Astrocyte of the cerebellum (primary cell): ENCODE results near the gene TFEB.

ENCODE experiments used
- DNase-seq: peaks from one replicate; pipeline ENCODE4 v3.0.0-alpha.2; 2011; ENCODE audit warnings: low read depth
- H3K4me3 ChIP-seq: 2 replicates; pipeline ENCODE4 v1.5.1; 2011; ENCODE audit warnings: mild to moderate bottlenecking, low read depth, low read length, moderate library complexity
- in situ Hi-C: cut with HindIII; loops from 2 replicates; pipeline ENCODE4 v1.10.0; 2017; ENCODE audit warnings: low sequenced_read_pairs
- TF ChIP-seq, protein P1 (sequence below): IDR thresholded peaks from 2 replicates; pipeline ENCODE4 v1.5.1; 2012; ENCODE audit warnings: low read length, low read depth, moderate library complexity, mild to moderate bottlenecking; ENCODE audit errors: missing control alignments

The TFEB gene

DNA sequence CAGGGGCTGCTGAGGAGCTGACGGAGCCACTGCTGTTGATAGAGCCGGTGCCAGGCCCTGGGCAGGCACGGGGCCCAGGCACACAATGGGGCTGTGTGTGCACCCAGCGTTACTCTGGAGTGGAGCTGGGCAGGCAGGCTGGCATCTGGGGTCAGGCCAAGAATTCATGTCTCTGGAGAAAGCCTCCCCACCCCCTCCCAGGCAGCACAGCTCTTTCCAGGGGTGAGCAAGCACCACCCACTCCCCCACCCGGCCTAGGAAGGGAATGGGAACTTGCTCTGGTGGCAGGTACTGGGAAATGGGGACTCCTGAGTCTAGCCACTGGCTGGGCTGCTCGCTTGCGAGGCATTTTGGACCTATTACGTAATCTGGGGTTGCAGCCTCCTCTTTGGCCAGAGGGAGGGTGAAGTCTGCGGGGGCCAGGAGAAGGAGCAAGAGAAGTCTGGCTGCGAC, 22.7 kb downstream of the TFEB start:
- H3K4me3 ChIP-seq: no peak overlapping the region
- TF ChIP-seq, protein P1, sequence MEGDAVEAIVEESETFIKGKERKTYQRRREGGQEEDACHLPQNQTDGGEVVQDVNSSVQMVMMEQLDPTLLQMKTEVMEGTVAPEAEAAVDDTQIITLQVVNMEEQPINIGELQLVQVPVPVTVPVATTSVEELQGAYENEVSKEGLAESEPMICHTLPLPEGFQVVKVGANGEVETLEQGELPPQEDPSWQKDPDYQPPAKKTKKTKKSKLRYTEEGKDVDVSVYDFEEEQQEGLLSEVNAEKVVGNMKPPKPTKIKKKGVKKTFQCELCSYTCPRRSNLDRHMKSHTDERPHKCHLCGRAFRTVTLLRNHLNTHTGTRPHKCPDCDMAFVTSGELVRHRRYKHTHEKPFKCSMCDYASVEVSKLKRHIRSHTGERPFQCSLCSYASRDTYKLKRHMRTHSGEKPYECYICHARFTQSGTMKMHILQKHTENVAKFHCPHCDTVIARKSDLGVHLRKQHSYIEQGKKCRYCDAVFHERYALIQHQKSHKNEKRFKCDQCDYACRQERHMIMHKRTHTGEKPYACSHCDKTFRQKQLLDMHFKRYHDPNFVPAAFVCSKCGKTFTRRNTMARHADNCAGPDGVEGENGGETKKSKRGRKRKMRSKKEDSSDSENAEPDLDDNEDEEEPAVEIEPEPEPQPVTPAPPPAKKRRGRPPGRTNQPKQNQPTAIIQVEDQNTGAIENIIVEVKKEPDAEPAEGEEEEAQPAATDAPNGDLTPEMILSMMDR: no peak
- DNase-seq: no peak
- in situ Hi-C loops: no loop called here

DNA sequence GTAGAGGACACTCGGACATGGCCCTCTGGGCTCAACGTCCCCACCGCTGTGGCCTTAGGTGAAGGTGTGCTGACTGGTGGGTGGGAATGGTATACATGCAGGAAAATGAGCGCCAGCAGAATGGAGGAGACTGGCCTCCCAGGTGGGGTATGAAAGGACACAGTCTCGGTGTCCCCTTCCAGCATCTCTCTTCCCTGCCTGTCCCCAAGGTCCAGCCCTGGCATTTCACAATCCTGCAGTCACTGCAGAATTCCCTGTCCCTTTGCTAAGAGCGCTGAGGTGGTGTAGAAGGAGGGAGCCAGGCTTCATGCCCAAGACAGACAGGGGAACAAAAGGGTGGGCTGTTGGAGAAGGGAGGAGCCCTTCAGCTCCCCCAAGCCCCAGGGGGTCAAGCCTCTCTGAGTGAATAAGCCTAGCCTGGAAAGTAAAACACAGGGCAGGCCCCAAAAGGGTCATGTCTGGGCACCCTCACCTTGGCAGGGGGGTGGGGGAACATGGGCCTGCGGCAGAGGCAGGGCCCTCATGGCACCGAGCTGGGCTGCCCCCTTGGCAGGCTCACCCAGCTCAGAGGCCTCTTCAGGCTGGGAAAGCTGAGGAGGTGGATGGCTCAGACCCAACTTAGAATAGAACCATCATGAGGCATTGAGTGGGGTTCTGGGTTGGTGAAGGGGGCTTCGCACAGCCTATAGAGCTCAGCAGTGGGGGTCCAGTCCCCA, 23.9 kb downstream of the TFEB start:
- DNase-seq: no peak
- no peak overlapping the region for H3K4me3 ChIP-seq
- TF ChIP-seq, protein P1: no peak
- in situ Hi-C loops: no loop called here

DNA sequence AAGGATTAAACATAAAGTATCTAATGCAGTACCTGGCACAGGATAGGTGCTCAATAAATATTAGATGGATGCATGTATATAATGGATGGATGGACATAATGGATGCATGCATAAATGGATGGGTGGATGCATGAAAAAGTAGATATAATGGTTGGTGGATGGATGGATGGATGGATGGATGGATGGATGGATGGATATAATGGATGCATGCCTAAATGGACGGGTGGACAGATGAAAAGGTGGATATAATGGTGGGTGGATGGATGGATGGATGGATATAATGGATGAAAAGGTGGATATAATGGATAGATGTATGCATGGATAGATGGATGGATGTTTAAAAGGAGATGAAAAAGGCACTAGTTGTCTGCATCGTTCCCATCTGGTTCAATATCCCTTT, 26.0 kb downstream of the TFEB start:
- DNase-seq: no peak
- TF ChIP-seq, protein P1: no peak
- no peak overlapping the region for H3K4me3 ChIP-seq
- in situ Hi-C loops: no loop called here

DNA sequence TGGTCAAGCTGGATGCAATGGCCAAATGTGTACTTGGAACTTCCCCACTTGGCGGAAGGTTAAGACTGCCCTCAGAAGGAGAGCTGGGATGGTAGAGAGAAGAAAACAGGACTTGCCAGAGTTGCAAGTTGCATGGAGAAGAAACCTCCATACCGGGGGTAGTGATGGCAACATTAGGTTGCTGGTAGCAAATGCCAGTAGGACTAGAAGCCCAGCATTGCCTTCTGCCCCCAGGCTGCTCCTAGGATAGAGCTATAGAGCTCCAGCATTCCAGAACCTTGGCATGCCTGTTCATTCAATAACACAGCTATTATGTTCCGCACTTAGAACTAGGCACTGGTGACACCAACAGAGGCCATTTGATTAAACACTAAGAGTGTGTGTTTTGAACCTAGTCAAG, 26.6 kb downstream of the TFEB start:
- no peak for DNase-seq
- TF ChIP-seq, protein P1: no peak
- in situ Hi-C loops: no loop called here
- H3K4me3 ChIP-seq: no peak overlapping the region

DNA sequence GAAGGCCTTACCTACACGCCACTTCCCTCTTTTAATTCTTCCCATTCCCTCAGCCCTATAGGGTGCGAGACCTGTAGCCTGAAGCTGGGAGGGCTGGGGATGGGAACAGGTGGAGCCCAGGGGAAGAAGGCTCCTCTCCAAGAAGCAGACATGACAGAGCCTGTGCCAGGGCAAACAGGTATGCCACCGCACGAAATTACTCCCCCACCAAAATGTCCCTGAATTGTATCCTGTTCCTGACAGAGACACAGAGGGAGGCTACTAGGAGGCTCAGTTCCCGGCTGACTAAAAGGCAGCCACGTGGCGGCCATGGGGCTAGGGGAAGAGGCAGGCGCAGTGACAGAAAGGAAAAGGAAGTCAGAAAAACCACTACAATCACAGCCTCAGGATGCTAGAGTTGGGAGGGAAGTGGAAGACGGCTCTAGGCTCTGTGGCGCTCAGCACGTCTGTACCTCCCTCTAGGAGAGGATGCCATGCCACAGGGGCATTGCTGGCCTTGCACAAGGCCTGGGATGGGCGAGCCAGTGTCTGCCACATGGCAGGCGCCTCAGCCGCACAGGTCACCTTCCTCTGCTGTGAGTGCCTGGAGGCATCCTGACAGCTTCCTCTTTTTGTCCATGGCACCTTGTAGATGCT, 27.7 kb downstream of the TFEB start:
- H3K4me3 ChIP-seq: no peak overlapping the region
- in situ Hi-C loops: no loop called here
- TF ChIP-seq, protein P1: no peak
- DNase-seq: no peak

DNA sequence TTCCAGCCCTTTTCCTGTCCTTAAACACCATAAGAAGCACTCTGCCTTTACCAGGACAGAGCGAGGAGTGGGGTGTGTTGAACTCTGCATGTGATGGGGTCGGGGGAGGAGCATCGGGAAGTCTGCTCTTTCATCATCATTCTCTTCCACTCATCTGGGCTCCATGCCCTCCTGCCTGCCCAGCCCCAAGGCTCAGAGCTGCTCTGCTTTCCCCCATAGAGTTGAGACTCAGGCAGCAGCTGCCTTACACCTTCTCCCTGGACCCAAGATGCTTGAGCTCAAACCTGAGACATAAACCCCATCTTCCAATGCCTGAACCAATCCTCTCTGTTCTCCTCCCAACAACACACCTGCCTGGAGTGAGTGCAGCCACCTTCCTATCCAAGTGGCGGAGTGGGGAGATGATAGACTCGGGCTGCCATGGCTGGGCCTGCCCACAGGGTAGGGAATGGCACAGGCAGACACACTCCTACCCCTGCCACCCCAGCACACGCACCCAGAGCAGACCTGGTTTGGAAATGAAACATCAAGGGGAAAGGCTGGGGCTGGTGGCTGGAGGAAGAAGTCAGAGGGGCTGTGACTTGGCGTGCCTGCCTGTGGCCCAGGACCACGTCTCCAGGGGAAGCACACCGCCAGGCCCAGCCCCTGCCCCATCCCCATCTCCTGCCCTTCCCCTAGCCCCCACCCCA, 28.4 kb downstream of the TFEB start:
- TF ChIP-seq, protein P1: no peak
- DNase-seq: no peak

More for the DNA sequence above, 28.4 kb downstream of the TFEB start:
- in situ Hi-C loops: no loop called here
- no peak overlapping the region for H3K4me3 ChIP-seq
